ENCODE results near the gene CCDC201. TPM values are rescaled to one million over a fixed set of nuclear protein-coding genes. Genes with fewer than 3 reads are reported as not detected.

CCDC201 gene, protein sequence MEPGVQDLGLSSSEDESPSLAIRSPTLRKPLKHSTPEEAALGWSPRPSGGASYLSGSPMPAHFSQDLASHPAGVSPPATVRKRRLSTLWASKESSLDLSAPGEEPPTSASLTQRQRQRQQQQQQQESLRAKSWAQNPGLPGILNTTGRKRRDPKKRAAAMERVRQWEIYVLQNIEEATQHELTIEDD
- not detected in 2 replicates for polyA plus RNA-seq (2011; rRNA removed)
- not detected in 2 replicates for polyA minus RNA-seq (2011; rRNA and poly(A)+ RNA removed)

- DNase-seq (ENCODE audit: low read depth) = no peak
- no peaks in the 10 kb centered on the region for H3K27me3 ChIP-seq (ENCODE audit: control insufficient read depth, insufficient read depth, low read length)
- CTCF ChIA-PET = interaction anchor here (1.5 kb wide), 1 partner anchor 10 kb away, joined by 3 read pairs; no protein-coding TSS in a partner anchor
- POLR2A ChIA-PET = no interaction called here
- TF ChIP-seq, protein P1, sequence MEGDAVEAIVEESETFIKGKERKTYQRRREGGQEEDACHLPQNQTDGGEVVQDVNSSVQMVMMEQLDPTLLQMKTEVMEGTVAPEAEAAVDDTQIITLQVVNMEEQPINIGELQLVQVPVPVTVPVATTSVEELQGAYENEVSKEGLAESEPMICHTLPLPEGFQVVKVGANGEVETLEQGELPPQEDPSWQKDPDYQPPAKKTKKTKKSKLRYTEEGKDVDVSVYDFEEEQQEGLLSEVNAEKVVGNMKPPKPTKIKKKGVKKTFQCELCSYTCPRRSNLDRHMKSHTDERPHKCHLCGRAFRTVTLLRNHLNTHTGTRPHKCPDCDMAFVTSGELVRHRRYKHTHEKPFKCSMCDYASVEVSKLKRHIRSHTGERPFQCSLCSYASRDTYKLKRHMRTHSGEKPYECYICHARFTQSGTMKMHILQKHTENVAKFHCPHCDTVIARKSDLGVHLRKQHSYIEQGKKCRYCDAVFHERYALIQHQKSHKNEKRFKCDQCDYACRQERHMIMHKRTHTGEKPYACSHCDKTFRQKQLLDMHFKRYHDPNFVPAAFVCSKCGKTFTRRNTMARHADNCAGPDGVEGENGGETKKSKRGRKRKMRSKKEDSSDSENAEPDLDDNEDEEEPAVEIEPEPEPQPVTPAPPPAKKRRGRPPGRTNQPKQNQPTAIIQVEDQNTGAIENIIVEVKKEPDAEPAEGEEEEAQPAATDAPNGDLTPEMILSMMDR (IDR thresholded peaks at IDR 0.05; ENCODE audit: insufficient read depth, low read depth, low read length) = no peak
- no peak within 1 kb of the TSS for H3K4me3 ChIP-seq (ENCODE audit: low read depth, low read length)
- no peaks in the 10 kb centered on the region for H3K36me3 ChIP-seq (ENCODE audit: control insufficient read depth, insufficient read depth, low read length)
These were observed at the start of gene CCDC201 for GRCh38 chr7:45873035-45873354. Gene CCDC201 (minus strand): TSS chr7:45873082. CDS start chr7:45873007, 75 bp downstream.

- H3K4me3 ChIP-seq (ENCODE audit: low read depth, low read length) = peak overlapping the region; percentile 75
- H3K36me3 ChIP-seq (ENCODE audit: control insufficient read depth, insufficient read depth, low read length) = peaks cover 4% of the 10 kb centered on the region
- H3K27me3 ChIP-seq (ENCODE audit: control insufficient read depth, insufficient read depth, low read length) = no peaks in the 10 kb centered on the region
- TF ChIP-seq, protein P1 (IDR thresholded peaks at IDR 0.05; ENCODE audit: insufficient read depth, low read depth, low read length) = peak; percentile 99
- ChIA-PET CTCF (interaction anchor here (0.6 to 10.5 kb wide), 60 partner anchors 13 to 1337 kb away, joined by 3 to 88 read pairs (median 4); partner anchors contain the start of gene IGFBP1), POLR2A (interaction anchor here (0.6 to 1.2 kb wide), 2 partner anchors 225 to 1561 kb away, joined by 5 to 11 read pairs; no protein-coding TSS in a partner anchor)
- no peak for DNase-seq (ENCODE audit: low read depth)
These were observed 49.0 kb upstream of the CCDC201 start for GRCh38 chr7:45921699-45922519.

DNA sequence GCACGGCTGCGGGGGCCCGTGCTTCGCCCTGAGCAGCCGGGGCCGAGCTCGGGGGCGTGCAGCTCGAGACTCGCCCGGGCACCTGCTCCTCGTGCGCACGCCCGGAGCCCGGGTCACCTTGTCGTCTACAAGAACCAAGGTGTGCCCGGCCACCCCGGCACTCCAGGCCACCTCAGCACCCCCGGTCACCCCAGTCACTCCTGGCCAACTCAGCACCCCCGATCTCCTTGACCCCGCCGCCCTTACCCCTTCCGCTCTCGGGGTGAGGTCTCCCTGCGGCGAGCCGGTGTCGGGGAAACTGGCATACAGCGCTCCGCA, 48.5 kb upstream of the CCDC201 start:
- Histone ChIP-seq H3K36me3 (ENCODE audit: control insufficient read depth, insufficient read depth, low read length) (peaks cover 7% of the 10 kb centered on the region), H3K27me3 (ENCODE audit: control insufficient read depth, insufficient read depth, low read length) (no peaks in the 10 kb centered on the region), H3K4me3 (ENCODE audit: low read depth, low read length) (peak overlapping the region; percentile 75)
- TF ChIP-seq, protein P1 (IDR thresholded peaks at IDR 0.05; ENCODE audit: insufficient read depth, low read depth, low read length) = no peak
- ChIA-PET CTCF (interaction anchor here (0.8 to 10.5 kb wide), 19 partner anchors 14 to 1345 kb away, joined by 3 to 88 read pairs (median 10); partner anchors contain the start of gene IGFBP1), POLR2A (interaction anchor here (1.2 kb wide), 1 partner anchor 225 kb away, joined by 5 read pairs; no protein-coding TSS in a partner anchor)
- DNase-seq (ENCODE audit: low read depth) = no peak

- DNase-seq (ENCODE audit: low read depth) = no peak
- TF ChIP-seq, protein P1 (IDR thresholded peaks at IDR 0.05; ENCODE audit: insufficient read depth, low read depth, low read length) = no peak
- CTCF ChIA-PET = interaction anchor here (0.8 to 10.5 kb wide), 18 partner anchors 14 to 1346 kb away, joined by 3 to 88 read pairs (median 6); partner anchors contain the start of gene IGFBP1
- Histone ChIP-seq H3K27me3 (ENCODE audit: control insufficient read depth, insufficient read depth, low read length) (no peaks in the 10 kb centered on the region), H3K4me3 (ENCODE audit: low read depth, low read length) (peak within 1 kb of the TSS; percentile 75), H3K36me3 (ENCODE audit: control insufficient read depth, insufficient read depth, low read length) (peaks cover 13% of the 10 kb centered on the region)
- POLR2A ChIA-PET = interaction anchor here (0.6 to 1.2 kb wide), 2 partner anchors 226 to 922 kb away, joined by 3 to 5 read pairs; no protein-coding TSS in a partner anchor
These were observed 47.9 kb upstream of the CCDC201 start, which contains the start of gene IGFBP3 for GRCh38 chr7:45920502-45921380. Gene IGFBP3 (minus strand): TSS chr7:45921272. CDS start chr7:45921140, 132 bp downstream.
